GM19372 (cell line): ENCODE data around the gene GSE1.

ENCODE experiments used
- ATAC-seq: cut with Tn5 transposase; IDR thresholded peaks from one replicate; pipeline ENCODE4 v1.9.1; 2021; ENCODE audit warnings: mild to moderate bottlenecking, low read depth, moderate library complexity; ENCODE audit not compliant: unreplicated experiment

GSE1 gene

GRCh38 chr16:85711982-85712587 is 99.0 kb downstream of the GSE1 start:
- ATAC-seq: no peak

GRCh38 chr16:85712801-85713200 is 99.7 kb downstream of the GSE1 start:
- no peak for ATAC-seq

GRCh38 chr16:85715169-85716021 is 102.3 kb downstream of the GSE1 start:
- no peak for ATAC-seq

- ATAC-seq: no peak
Measured at GRCh38 chr16:85716022-85716679, 103.0 kb downstream of the GSE1 start.

- no peak for ATAC-seq
Measured at GRCh38 chr16:85716680-85717038, 103.5 kb downstream of the GSE1 start.

- ATAC-seq: no peak
Measured at GRCh38 chr16:85717393-85718152, 104.5 kb downstream of the GSE1 start.

GRCh38 chr16:85718153-85718477 is 105.0 kb downstream of the GSE1 start:
- no peak for ATAC-seq

- no peak for ATAC-seq
Measured at GRCh38 chr16:85718682-85719081, 105.6 kb downstream of the GSE1 start.

- ATAC-seq: no peak
Measured at GRCh38 chr16:85719605-85720301, 106.6 kb downstream of the GSE1 start.

- ATAC-seq: no peak
Measured at GRCh38 chr16:85720302-85720637, 107.1 kb downstream of the GSE1 start.

- ATAC-seq: no peak
Measured at GRCh38 chr16:85722128-85722893, 109.2 kb downstream of the GSE1 start.

- no peak for ATAC-seq
Measured at GRCh38 chr16:85724126-85724879, 111.2 kb downstream of the GSE1 start.

GRCh38 chr16:85724936-85725335 is 111.8 kb downstream of the GSE1 start:
- no peak for ATAC-seq
